HG03432 (cell line): ENCODE results near the gene NCAPG2.
"Not testable (repeated sequence)": the region's sequence is repeated elsewhere in the genome, so short reads cannot be mapped to it uniquely, and the experiment has no call there.

Experiments used
- ATAC-seq: cut with Tn5 transposase; IDR thresholded peaks from one replicate; pipeline ENCODE4 v1.9.1; 2021; ENCODE audit warnings: mild to moderate bottlenecking, moderate library complexity; ENCODE audit not compliant: unreplicated experiment

Gene NCAPG2

DNA sequence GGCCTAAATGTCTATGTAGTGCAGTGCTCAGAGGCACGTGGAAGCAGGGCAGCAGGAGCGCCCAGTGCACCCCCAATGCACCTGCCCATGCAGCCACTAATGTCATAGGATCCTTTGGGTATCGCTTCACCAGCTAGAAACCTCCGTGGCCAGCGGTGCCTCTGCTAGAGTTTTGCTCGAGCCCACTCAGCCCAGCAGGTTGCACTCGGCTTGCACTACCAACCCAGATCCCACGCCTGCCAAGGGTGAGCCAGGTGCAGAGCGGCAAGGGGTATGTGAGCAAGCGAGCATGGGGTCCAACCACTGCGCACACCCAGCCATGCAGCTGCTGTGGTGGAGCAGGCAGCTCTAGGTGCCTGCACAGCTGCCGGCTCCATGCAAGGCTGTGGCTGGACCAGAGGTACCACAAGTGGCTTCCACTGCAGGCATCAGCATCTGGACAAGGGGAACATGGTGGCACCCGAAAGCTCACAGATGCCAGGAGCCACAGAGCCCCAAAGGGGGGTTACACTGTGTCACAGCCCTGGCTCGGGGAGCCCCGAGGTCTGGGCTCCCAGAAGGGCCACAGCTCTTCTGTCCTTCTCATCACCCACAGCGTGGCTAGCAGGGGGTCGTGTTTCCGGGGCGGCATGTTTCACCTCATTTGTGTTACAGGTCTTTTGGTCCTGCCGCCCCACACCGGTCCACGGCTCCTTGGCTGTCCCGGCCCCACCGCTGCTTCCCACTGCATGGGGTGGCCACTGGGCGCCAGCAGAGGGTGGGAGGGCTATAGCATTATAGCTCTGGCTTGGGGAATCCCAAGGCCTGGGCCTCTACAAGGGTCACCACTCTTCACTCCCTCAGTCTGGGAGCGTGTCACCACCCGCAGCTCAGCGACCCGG is 2.3 kb upstream of the NCAPG2 start:
- no peak for ATAC-seq

GRCh38 chr7:158706273-158706704 is 1.7 kb upstream of the NCAPG2 start:
- no peak for ATAC-seq

DNA sequence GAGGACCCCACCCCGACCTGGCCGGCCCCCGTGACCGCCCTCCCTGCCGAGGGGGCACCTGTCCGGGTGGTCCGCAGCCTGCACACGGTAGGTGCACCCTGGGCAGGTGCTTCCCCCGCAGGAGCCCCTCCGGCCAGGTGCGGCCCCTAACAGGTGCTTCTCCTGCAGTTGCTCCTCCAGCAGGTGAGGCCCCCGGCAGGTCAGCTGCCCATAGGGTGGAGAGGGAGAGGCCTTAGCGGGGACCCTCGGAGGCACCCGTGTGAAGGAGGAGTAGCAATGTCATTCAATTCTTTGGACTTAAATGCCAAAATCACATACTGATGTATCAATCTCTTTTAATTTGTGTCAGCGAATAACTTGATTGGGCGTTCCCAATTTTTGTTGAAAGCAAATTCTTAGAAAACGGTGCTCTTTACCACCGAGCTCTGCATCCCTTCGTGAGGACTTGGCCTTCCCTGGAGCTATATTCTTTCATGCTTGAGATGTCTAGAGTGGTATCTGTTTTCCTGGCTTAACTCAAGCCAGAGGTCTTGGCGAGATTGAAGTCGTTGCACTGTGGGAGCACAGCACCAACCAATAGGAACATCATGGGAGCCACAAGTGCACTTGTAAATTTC is 738 bp upstream of the NCAPG2 start:
- ATAC-seq: no peak

GRCh38 chr7:158703679-158704523 is 703 bp downstream of the NCAPG2 start:
- not testable (repeated sequence) for ATAC-seq

GRCh38 chr7:158702944-158703343 is 1.7 kb downstream of the NCAPG2 start:
- no peak for ATAC-seq

GRCh38 chr7:158702196-158702595 is 2.4 kb downstream of the NCAPG2 start:
- no peak for ATAC-seq

GRCh38 chr7:158700008-158700407 is 4.6 kb downstream of the NCAPG2 start:
- no peak for ATAC-seq

GRCh38 chr7:158699341-158699740 is 5.3 kb downstream of the NCAPG2 start:
- no peak for ATAC-seq

DNA sequence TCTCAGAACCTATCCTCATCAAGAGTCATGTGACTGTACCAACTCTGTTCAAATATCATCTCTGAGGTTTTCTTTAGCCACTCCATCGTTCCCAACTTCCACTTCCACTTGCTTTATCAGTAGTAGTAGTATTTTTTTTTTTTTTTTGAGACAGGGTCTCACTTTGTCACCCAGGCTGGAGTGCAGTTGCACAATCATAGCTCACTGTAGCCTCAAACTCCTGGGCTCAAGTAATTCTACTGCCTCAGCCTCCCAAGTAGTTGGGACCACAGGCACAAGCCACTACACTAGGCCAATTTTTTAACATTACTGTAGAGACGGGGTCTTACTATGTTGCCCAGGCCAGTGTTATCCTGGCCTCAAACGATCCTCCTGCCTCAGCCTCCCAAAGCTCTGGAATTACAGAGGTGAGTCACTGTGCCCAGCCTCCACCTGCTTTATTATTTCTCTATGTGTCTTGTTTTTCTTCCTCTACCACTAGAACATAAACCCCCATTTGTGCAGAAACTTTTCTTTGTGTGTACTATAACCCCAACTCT is 5.9 kb downstream of the NCAPG2 start:
- ATAC-seq: no peak

DNA sequence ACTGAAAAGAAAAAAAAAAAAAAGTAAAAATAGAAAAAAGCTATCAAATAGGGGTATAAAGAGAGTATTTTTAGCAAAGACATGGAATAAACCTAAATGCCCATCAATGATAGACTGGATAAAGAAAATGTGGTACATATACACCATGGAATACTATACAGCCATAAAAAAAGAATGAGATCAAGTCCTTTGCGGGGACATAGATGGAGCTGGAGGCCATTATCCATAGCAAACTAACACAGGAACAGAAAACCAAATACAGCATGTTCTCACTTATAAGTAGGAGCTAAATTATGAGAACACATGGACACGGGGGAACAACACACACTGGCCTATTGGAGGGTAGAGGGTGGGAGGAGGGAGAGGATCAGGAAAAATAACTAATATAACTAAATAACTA is 7.0 kb downstream of the NCAPG2 start:
- ATAC-seq: not testable (repeated sequence)

DNA sequence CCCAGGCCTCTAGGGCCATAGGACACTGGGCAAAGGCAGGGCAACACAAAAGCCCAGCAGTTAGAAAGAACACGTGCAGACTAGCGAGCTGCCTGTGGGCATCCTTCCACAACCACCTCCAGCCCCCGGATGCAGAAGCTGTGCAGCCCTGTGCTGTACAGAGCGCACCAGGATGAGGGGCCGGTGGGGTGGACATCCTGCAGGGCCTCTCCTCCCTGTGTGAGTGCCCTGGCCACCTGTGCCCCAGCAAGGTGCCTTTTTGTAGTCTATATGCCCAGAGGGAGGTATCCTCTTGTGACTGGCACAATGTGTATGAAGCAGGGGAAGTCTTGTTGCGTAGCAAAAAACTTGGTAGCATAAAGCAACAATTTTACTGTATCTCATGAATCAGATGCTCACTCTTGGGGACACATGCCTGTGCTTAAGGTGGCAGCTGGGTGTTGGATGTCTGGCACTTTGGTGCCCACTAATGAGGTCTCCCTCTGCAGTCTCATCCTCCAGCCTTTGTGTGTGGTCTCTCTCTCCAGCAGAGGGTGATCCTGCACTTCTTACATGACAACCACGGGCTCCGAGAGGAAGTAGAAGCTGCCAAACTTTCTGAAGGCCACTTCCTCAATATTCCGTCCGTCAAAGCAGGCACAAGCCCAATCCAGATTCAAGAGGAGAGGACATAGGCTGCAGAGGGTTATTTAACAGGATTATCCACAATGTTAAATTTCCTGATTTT is 8.7 kb downstream of the NCAPG2 start:
- peak; percentile 72 for ATAC-seq

DNA sequence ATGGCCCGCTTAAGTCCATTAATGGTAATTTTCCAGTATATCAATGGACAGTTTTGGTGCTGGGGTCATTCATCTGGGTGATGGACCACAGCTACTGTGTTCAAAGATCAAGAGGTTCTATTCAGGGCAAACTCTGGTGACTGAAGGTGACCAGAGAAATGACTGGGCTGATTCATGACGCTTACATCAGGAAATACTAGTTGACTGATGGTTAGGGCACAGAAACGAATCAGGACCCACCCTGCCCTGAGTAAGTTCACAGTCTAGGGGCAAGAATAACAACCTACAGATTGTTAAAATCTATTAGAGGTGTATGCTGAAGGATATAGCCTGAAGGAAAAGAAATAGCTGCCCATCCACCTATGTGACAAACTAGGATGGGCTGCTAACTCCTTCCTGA is 9.5 kb downstream of the NCAPG2 start:
- ATAC-seq: no peak

- ATAC-seq: no peak
These were observed 10.0 kb downstream of the NCAPG2 start for GRCh38 chr7:158694650-158695049.

- ATAC-seq: no peak
These were observed 15.1 kb downstream of the NCAPG2 start for GRCh38 chr7:158689488-158689887.

- no peak for ATAC-seq
These were observed 17.2 kb downstream of the NCAPG2 start for GRCh38 chr7:158687406-158687805.

DNA sequence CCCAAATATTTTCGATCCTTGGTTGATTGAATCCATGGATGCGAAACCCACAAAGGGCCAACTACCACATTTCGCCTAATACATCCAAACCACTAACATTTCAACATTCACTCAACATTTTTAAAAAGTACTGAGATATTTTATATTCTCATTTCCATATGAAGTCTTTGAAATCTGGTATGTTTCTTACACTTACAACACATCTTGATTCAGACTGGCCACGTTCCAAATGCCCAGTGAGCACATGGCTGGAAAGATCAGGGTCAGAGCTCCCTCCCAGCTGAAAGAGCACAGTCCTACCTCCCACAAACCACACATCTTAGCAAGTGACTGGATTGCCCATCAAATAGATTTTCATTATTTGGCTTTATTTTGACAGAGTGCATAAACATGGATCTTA is 18.9 kb downstream of the NCAPG2 start:
- no peak for ATAC-seq

DNA sequence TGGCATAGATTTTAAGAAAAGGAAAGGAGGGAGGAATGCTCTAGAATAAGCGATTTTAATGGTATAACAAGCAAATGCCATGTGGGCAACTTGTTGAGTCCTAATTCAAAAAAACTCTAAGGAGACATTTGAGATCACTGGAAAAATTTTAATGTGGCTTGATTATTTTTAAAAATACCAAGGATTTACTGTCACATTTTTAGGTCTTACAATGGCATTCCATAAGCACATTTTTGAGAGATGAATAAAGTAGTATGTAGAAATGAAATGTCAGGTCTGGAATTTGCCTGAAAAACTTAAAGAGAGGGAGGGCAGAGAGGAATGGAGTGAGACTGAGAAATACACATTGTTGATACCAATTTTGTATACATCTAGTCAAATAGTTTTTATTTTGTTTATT is 20.3 kb downstream of the NCAPG2 start:
- ATAC-seq: no peak

- no peak for ATAC-seq
These were observed 21.1 kb downstream of the NCAPG2 start for GRCh38 chr7:158683541-158683940.

- no peak for ATAC-seq
These were observed 22.1 kb downstream of the NCAPG2 start for GRCh38 chr7:158682456-158682855.

- no peak for ATAC-seq
These were observed 23.9 kb downstream of the NCAPG2 start for GRCh38 chr7:158680754-158681153.

- no peak for ATAC-seq
These were observed 27.7 kb downstream of the NCAPG2 start for GRCh38 chr7:158676906-158677305.
